H1 (cell line): Measurements from ENCODE around the gene DNAJC22. TPM values are rescaled to one million over a fixed set of nuclear protein-coding genes. Genes with fewer than 3 reads are reported as not detected.

Experiments
- CTCF ChIA-PET: fragments of 300-600 bp; sonication (Branson Sonifier 250); formaldehyde crosslinking; loops from one replicate; lab custom pipeline; 2021; ENCODE audit not compliant: partially characterized antibody; lab: Charles Lee
- POLR2A ChIA-PET: fragments of 300-600 bp; sonication (Branson Sonifier 250); formaldehyde crosslinking; loops from one replicate; lab custom pipeline; 2021; ENCODE audit warnings: inconsistent platforms; ENCODE audit not compliant: partially characterized antibody; lab: Charles Lee
- DNase-seq, 2 experiments: peaks; one replicate each; pipeline versions ENCODE4 v3.0.0 to v3.0.0-alpha.2; 2010 to 2022; ENCODE audit warnings: low spot score in 2 of 2, low read depth in 1 of 2, mixed read lengths in 1 of 2
- FAIRE-seq: peaks from 2 replicates; lab custom pipeline; 2011; peaks lifted over from hg19 to GRCh38; lab: Jason Lieb, UNC
- H2AFZ ChIP-seq: 2 replicates; pipeline ENCODE4 v1.8.1; 2012; ENCODE audit warnings: low read length, inconsistent platforms
- H2AK5ac ChIP-seq: 2 replicates; pipeline ENCODE4 v1.6.1; 2013; ENCODE audit warnings: low read depth, low read length
- H2BK120ac ChIP-seq: replicated peaks from 2 replicates; pipeline ENCODE3; 2013; ENCODE audit warnings: low read depth, low read length, inconsistent platforms
- H2BK12ac ChIP-seq: 2 replicates; pipeline ENCODE4 v1.6.1; 2013; ENCODE audit warnings: low read depth, low read length
- H2BK15ac ChIP-seq: 2 replicates; pipeline ENCODE4 v1.6.1; 2013; ENCODE audit warnings: low read length
- H2BK20ac ChIP-seq: 2 replicates; pipeline ENCODE4 v1.6.1; 2013; ENCODE audit warnings: low read length
- H2BK5ac ChIP-seq: 2 replicates; pipeline ENCODE4 v1.6.1; 2013; ENCODE audit warnings: low read depth, low read length
- H3K14ac ChIP-seq: 2 replicates; pipeline ENCODE4 v1.6.1; 2013; ENCODE audit warnings: inconsistent platforms; ENCODE audit not compliant: insufficient read length
- H3K18ac ChIP-seq: 2 replicates; pipeline ENCODE4 v1.6.1; 2013; ENCODE audit warnings: low read length; ENCODE audit errors: extremely low read depth
- H3K23ac ChIP-seq: 2 replicates; pipeline ENCODE4 v1.6.1; 2013; ENCODE audit warnings: inconsistent platforms; ENCODE audit not compliant: insufficient read length
- H3K23me2 ChIP-seq: 2 replicates; pipeline ENCODE4 v1.6.1; 2013; ENCODE audit warnings: low read depth, low read length
- H3K27ac ChIP-seq: 2 replicates; pipeline ENCODE4 v1.6.1; 2011; ENCODE audit warnings: low read depth, low read length, inconsistent platforms
- H3K27me3 ChIP-seq, 4 experiments: replicated peaks in 1 of 4; 1 replicate in 1 of 4; 2 replicates in 3 of 4; pipeline versions ENCODE4 v1.6.1 to v1.8.1; 2011 to 2013; ENCODE audit warnings: low read length in 3 of 4, mild to moderate bottlenecking in 3 of 4, inconsistent platforms in 2 of 4, mixed read lengths in 2 of 4, moderate library complexity in 1 of 4; ENCODE audit not compliant: control insufficient read depth in 3 of 4, insufficient read depth in 3 of 4; ENCODE audit errors: extremely low read depth in 1 of 4
- H3K36me3 ChIP-seq, 4 experiments: 2 replicates each; pipeline versions ENCODE4 v1.6.1 to v1.8.1; 2011 to 2013; ENCODE audit warnings: mild to moderate bottlenecking in 4 of 4, low read length in 3 of 4, moderate library complexity in 2 of 4, control low read depth in 1 of 4, inconsistent platforms in 1 of 4; ENCODE audit not compliant: insufficient read depth in 4 of 4, control insufficient read depth in 2 of 4
- H3K4ac ChIP-seq: replicated peaks from 2 replicates; pipeline ENCODE3; 2013; ENCODE audit warnings: low read length, low read depth, mixed read lengths, inconsistent platforms; ENCODE audit not compliant: insufficient read length
- H3K4me1 ChIP-seq, 4 experiments: replicated peaks in 1 of 4; 1 replicate in 1 of 4; 2 replicates in 3 of 4; pipeline versions ENCODE4 v1.6.1 to v1.8.1; 2011 to 2013; ENCODE audit warnings: low read length in 3 of 4, inconsistent platforms in 2 of 4, mixed read lengths in 1 of 4; ENCODE audit not compliant: insufficient read depth in 4 of 4, control insufficient read depth in 3 of 4
- H3K4me2 ChIP-seq, 2 experiments: 2 replicates each; pipeline versions ENCODE4 v1.6.1 to v1.8.1; 2011 to 2013; ENCODE audit warnings: low read depth in 2 of 2, low read length in 2 of 2, control low read depth in 1 of 2, inconsistent platforms in 1 of 2, mild to moderate bottlenecking in 1 of 2; ENCODE audit not compliant: insufficient read depth in 1 of 2
- H3K4me3 ChIP-seq, 4 experiments: fragments of 200-600, 300-600 bp in 1 of 4; sonication (generic), shearing (Covaris generic), sonication (Bioruptor Twin) in 1 of 4; 2 replicates each; pipeline versions ENCODE4 v1.5.1 to v1.8.1; 2011 to 2016; ENCODE audit warnings: low read length in 4 of 4, low read depth in 3 of 4, control low read depth in 2 of 4, inconsistent platforms in 2 of 4, mild to moderate bottlenecking in 2 of 4, mixed read lengths in 1 of 4, moderate library complexity in 1 of 4; ENCODE audit not compliant: insufficient read depth in 2 of 4; ENCODE audit errors: extremely low read depth in 1 of 4
- H3K56ac ChIP-seq: replicated peaks from 2 replicates; pipeline ENCODE3; 2013; ENCODE audit warnings: low read depth, mild to moderate bottlenecking, mixed read lengths, low read length, inconsistent platforms; ENCODE audit not compliant: insufficient read length
- H3K79me1 ChIP-seq: 2 replicates; pipeline ENCODE4 v1.6.1; 2013; ENCODE audit warnings: low read depth, low read length, control low read depth
- H3K79me2 ChIP-seq, 2 experiments: 2 replicates each; pipeline versions ENCODE4 v1.6.1 to v1.8.1; 2012 to 2013; ENCODE audit warnings: low read length in 2 of 2, mild to moderate bottlenecking in 2 of 2, inconsistent platforms in 1 of 2; ENCODE audit not compliant: insufficient read depth in 2 of 2, control insufficient read depth in 1 of 2
- H3K9ac ChIP-seq, 4 experiments: replicated peaks in 1 of 4; 1 replicate in 1 of 4; 2 replicates in 3 of 4; pipeline versions ENCODE4 v1.6.1 to v1.8.1; 2011 to 2013; ENCODE audit warnings: low read depth in 3 of 4, low read length in 3 of 4, control low read depth in 2 of 4, mild to moderate bottlenecking in 2 of 4, moderate library complexity in 2 of 4, inconsistent platforms in 1 of 4; ENCODE audit errors: extremely low read depth in 1 of 4
- H3K9me3 ChIP-seq, 2 experiments: 2 replicates each; pipeline versions ENCODE4 v1.6.1 to v1.8.1; 2012 to 2013; ENCODE audit warnings: mild to moderate bottlenecking in 2 of 2, moderate library complexity in 2 of 2, control low read depth in 1 of 2, inconsistent platforms in 1 of 2, low read depth in 1 of 2, low read length in 1 of 2, mixed read lengths in 1 of 2; ENCODE audit not compliant: insufficient read depth in 2 of 2
- H4K20me1 ChIP-seq, 2 experiments: replicated peaks in 1 of 2; 2 replicates each; pipeline versions ENCODE3 to v1.8.1; 2011 to 2013; ENCODE audit warnings: inconsistent platforms in 2 of 2, low read length in 2 of 2, mild to moderate bottlenecking in 1 of 2; ENCODE audit not compliant: insufficient read depth in 2 of 2, control insufficient read depth in 1 of 2
- H4K5ac ChIP-seq: 2 replicates; pipeline ENCODE4 v1.6.1; 2013; ENCODE audit warnings: low read length, low read depth, mixed read lengths, inconsistent platforms; ENCODE audit not compliant: insufficient read length
- H4K8ac ChIP-seq: 2 replicates; pipeline ENCODE4 v1.8.0; 2013; ENCODE audit warnings: mild to moderate bottlenecking, moderate library complexity, low read length, inconsistent platforms; ENCODE audit not compliant: insufficient read depth; ENCODE audit errors: extremely low read depth
- H4K91ac ChIP-seq: replicated peaks from 2 replicates; pipeline ENCODE3; 2013; ENCODE audit warnings: low read length, mixed read lengths, inconsistent platforms; ENCODE audit not compliant: insufficient read length
- ATF2 ChIP-seq: IDR thresholded peaks from 2 replicates; pipeline ENCODE4 v1.6.1; 2012; ENCODE audit warnings: low read length, inconsistent platforms
- CEBPB ChIP-seq: IDR thresholded peaks from 2 replicates; pipeline ENCODE4 v1.6.1; 2012; ENCODE audit warnings: low read depth, low read length
- CHD2 ChIP-seq: IDR thresholded peaks from 2 replicates; pipeline ENCODE4 v1.6.1; 2012; ENCODE audit warnings: low read length, improper control_type of control experiment
- HDAC6 ChIP-seq: IDR thresholded peaks from one replicate; pipeline ENCODE4 v1.7.1; 2012; ENCODE audit warnings: low read depth, mild to moderate bottlenecking, inconsistent platforms, low read length, moderate library complexity
- JUND ChIP-seq: IDR thresholded peaks from 2 replicates; pipeline ENCODE4 v1.6.1; 2011; ENCODE audit warnings: mild to moderate bottlenecking, improper control_type of control experiment, low read length
- POLR2AphosphoS5 ChIP-seq: IDR thresholded peaks from 2 replicates; pipeline ENCODE4 v1.6.1; 2011; ENCODE audit warnings: low read depth, low read length
- POU5F1 ChIP-seq: IDR thresholded peaks from 2 replicates; pipeline ENCODE4 v1.6.1; 2011; ENCODE audit warnings: low read depth, mild to moderate bottlenecking, low read length, moderate library complexity
- YY1 ChIP-seq: IDR thresholded peaks from 2 replicates; pipeline ENCODE4 v1.6.1; 2011; ENCODE audit warnings: low read depth, mild to moderate bottlenecking, low read length
- ZNF274 ChIP-seq: IDR thresholded peaks from 2 replicates; pipeline ENCODE4 v1.7.0; 2012; ENCODE audit warnings: low read length, borderline replicate concordance; ENCODE audit errors: extremely low read depth
- WGBS, 2 experiments: shearing (Covaris generic) in 1 of 2; methylation state at CpG; one replicate each; pipeline versions ENCODE4 v1.1.6 to v1.1.7; 2013 to 2015; ENCODE audit warnings: low lambda C conversion rate in 2 of 2, mixed read lengths in 2 of 2, inconsistent platforms in 1 of 2, low coverage in 1 of 2, missing lambda C conversion rate in 1 of 2; ENCODE audit not compliant: insufficient replicate concordance in 2 of 2, insufficient coverage in 1 of 2, insufficient read length in 1 of 2; ENCODE audit errors: extremely low coverage in 1 of 2, missing lambda C conversion rate in 1 of 2; 5-methylcytosine and 5-hydroxymethylcytosine counted together
- polyA plus RNA-seq, 7 experiments: library from polyadenylated mRNA; depleted of rRNA in 3 of 7; stranded (reverse) in 5 of 7; unstranded in 2 of 7; fragments of >200 nt in 5 of 7; fragments of 200-250 nt in 2 of 7; gene quantifications; 1 replicate in 5 of 7; 2 replicates in 1 of 7; 4 replicates in 1 of 7; pipeline versions ENCODE4 v1.2.1 to v1.2.3, GENCODE V29; 2011 to 2013; ENCODE audit warnings: missing spikeins in 2 of 7, mixed read lengths in 2 of 7
- total RNA-seq: library from RNA; stranded (reverse); fragmentation: NEBNext Ultra II Directional; extraction: Animal tissue kit (Norgen Biotek cat#: 25700); gene quantifications from 2 replicates; pipeline ENCODE4 v1.2.1, GENCODE V29; 2021
- TF ChIP-seq, protein P1 (sequence below), 3 experiments: IDR thresholded peaks; 1 replicate in 2 of 3; 2 replicates in 1 of 3; pipeline versions ENCODE4 v1.5.1 to v1.6.1; 2011; ENCODE audit warnings: low read length in 3 of 3, mild to moderate bottlenecking in 3 of 3, inconsistent platforms in 2 of 3, low read depth in 1 of 3, moderate library complexity in 1 of 3; ENCODE audit not compliant: insufficient read depth in 1 of 3; ENCODE audit errors: control extremely low read depth in 1 of 3

The DNAJC22 gene
- total and polyA plus RNA-seq, 2 of the 8 experiments (the other 6 are each of a cell fraction or from before 2014, with no cell fraction given): 0.20 to 0.39 TPM

DNA sequence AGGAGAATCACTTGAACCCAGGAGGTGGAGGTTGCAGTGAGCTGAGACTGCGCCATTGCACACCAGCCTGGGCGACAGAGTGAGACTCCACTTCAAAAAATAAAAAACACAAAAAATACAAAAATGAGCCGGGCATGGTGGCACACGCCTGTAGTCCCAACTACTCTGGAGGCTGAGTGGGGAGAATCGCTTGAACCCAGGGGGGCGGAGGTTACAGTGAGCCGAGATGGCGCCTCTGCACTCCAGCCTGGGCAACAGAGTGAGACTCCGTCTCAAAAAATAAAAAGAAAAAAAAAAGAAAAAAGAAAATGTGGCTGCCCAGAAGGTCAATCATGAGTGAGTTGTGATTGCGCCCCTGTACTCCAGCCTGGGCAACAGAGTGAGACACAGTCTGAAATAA is 9.2 kb downstream of the DNAJC22 start:
- DNase-seq (no peak), FAIRE-seq (no peak)
- H4K5ac ChIP-seq: no peak overlapping the region
- H3K4ac ChIP-seq: no peak overlapping the region
- H2BK120ac ChIP-seq: no peak overlapping the region
- H3K27ac ChIP-seq: no peak overlapping the region
- H3K18ac ChIP-seq: no peak overlapping the region
- no peak overlapping the region for H3K4me3 ChIP-seq
- 91% methylated on average over 10 of the region's 10 CpGs; no CpG with 5 or more reads in 1 of the 2 experiments for WGBS, 2 experiments
- H3K23me2 ChIP-seq: no peaks in the 10 kb centered on the region
- no peaks in the 10 kb centered on the region for H3K79me1 ChIP-seq
- H3K4me1 ChIP-seq: peaks cover 0 to 3% (median 0%) of the 10 kb centered on the region in 4 experiments; a peak in 1 of 7 replicates
- H3K14ac ChIP-seq: no peak overlapping the region
- H2AFZ ChIP-seq: no peak overlapping the region
- CTCF ChIA-PET: interaction anchor here (1.2 to 26.7 kb wide), 9 partner anchors 9 to 200 kb away, joined by 3 to 538 read pairs (median 29); partner anchors contain the start of genes DNAJC22 and PRPH
- H3K79me2 ChIP-seq: no peaks in the 10 kb centered on the region
- H3K27me3 ChIP-seq: no peaks in the 10 kb centered on the region
- H4K91ac ChIP-seq: no peak overlapping the region
- H3K36me3 ChIP-seq: no peaks in the 10 kb centered on the region
- H2AK5ac ChIP-seq: no peak overlapping the region
- H2BK15ac ChIP-seq: no peak overlapping the region
- no peaks in the 10 kb centered on the region for H4K20me1 ChIP-seq
- H3K56ac ChIP-seq: no peak overlapping the region
- H3K4me2 ChIP-seq: no peak overlapping the region
- H2BK5ac ChIP-seq: no peak overlapping the region
- no peak overlapping the region for H3K9ac ChIP-seq
- H2BK20ac ChIP-seq: no peak overlapping the region
- no peak overlapping the region for H4K8ac ChIP-seq
- no peaks in the 10 kb centered on the region for H3K9me3 ChIP-seq
- no peak overlapping the region for H2BK12ac ChIP-seq
- no peak overlapping the region for H3K23ac ChIP-seq
- POLR2A ChIA-PET: no interaction called here
- TF ChIP-seq JUND: no peak
- TF ChIP-seq CHD2: no peak
- no peak for TF ChIP-seq POU5F1
- TF ChIP-seq ATF2: no peak
- no peak for TF ChIP-seq ZNF274
- TF ChIP-seq POLR2AphosphoS5: no peak
- TF ChIP-seq, protein P1, sequence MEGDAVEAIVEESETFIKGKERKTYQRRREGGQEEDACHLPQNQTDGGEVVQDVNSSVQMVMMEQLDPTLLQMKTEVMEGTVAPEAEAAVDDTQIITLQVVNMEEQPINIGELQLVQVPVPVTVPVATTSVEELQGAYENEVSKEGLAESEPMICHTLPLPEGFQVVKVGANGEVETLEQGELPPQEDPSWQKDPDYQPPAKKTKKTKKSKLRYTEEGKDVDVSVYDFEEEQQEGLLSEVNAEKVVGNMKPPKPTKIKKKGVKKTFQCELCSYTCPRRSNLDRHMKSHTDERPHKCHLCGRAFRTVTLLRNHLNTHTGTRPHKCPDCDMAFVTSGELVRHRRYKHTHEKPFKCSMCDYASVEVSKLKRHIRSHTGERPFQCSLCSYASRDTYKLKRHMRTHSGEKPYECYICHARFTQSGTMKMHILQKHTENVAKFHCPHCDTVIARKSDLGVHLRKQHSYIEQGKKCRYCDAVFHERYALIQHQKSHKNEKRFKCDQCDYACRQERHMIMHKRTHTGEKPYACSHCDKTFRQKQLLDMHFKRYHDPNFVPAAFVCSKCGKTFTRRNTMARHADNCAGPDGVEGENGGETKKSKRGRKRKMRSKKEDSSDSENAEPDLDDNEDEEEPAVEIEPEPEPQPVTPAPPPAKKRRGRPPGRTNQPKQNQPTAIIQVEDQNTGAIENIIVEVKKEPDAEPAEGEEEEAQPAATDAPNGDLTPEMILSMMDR (IDR thresholded peaks at IDR 0.05; ENCODE audit: control extremely low read depth in 1 of 3, insufficient read depth in 1 of 3, low read depth in 1 of 3, low read length in 3 of 3): no peak
- no peak for TF ChIP-seq CEBPB
- TF ChIP-seq YY1: no peak
- TF ChIP-seq HDAC6: no peak
